ENCODE measurements around the gene POLR3K.
"Not testable (repeated sequence)": the region's sequence is repeated elsewhere in the genome, so short reads cannot be mapped to it uniquely, and the experiment has no call there.

- TF ChIP-seq POLR2A (IDR thresholded peaks at IDR 0.05; ENCODE audit: low read length); GATA1 (IDR thresholded peaks at IDR 0.05; ENCODE audit: low read depth, low read length): not testable (repeated sequence)
Measured at GRCh38 chr16:38206-38605, 15.2 kb downstream of the POLR3K start.
